ENCODE results near the gene GCA.

The GCA gene

GRCh38 chr2:162328424-162329157, 15.3 kb upstream of the GCA start:
- no peak for DNase-seq (ENCODE audit: low read depth)

DNA sequence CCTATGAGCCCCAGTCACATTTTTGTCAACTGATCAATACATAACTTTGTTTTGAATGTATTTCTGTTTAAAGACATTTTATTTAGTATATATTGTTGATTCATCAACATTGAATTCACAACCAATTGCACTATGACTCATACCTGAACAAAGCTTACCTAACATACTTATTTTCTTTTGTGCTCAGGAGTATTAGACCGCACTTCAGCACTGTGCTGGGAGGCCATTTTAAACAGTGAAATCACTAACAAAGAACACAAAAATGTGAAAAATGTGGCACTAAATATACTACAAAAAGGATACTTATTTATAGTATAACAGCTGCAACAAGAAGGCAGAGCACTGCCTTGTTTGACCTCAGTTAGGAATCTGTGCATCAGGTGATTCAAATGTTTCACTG, 13.1 kb upstream of the GCA start:
- no peak for DNase-seq (ENCODE audit: low read depth)

DNA sequence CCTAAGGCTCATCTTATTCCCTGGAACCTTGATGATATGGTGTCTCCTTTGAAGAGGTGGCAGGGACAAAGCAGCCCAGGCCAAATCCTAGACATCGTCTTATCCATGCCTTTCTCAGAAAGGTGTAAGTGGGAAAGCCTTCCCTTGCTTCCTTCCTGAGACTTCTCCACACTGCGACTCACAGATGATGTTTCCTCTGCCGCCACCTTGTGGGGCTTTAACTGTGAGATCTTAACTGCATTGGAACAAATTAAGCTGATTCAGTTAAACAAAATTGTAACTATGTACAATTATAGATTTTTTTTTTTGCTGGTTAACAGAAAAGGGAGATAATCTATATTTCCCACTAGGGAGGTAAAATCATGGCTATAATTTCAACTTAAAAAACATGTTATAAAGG, 10.0 kb upstream of the GCA start:
- DNase-seq (ENCODE audit: low read depth), result peak; percentile 19

- no peak for DNase-seq (ENCODE audit: low read depth)
Observed at GRCh38 chr2:162337868-162338267, 6.1 kb upstream of the GCA start.

- no peak for DNase-seq (ENCODE audit: low read depth)
Observed at GRCh38 chr2:162340822-162341221, 3.1 kb upstream of the GCA start.

DNA sequence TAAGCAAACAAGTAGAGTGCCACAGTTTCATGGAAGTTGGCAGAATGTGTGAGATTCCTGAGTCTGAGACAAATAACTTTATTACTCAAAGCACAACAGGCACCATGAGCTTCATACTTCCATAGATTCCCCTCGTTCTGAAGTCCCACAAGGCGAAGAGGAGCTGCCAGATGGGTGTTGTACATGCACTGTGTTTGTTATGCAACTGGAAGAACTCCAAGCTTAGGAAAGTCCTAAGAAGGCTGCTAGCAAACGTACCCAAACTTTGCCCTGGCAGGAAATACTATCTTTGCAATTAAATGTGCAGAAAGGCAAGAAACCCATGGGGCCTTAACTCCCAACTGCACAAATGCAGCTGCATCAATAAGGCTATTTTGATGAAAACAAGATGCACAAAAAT, 1.6 kb upstream of the GCA start:
- DNase-seq (ENCODE audit: low read depth), result no peak

GRCh38 chr2:162342841-162343240, 1.1 kb upstream of the GCA start:
- no peak for DNase-seq (ENCODE audit: low read depth)

DNA sequence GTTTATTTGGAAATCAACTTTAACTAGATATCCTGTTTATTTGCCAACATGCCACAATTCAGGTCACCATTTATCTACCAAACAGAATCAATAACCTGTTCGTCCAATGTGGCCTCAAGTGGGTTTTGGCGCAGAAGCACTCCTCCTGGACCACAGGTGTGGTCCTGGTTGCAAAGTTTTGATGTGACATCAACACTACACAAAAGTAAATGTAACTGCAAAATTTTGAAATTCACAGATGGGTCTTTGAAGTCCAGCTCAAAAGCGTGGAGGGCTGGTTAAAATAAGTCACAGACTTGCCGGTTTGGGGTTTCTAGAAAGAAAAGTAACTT, 474 bp upstream of the GCA start:
- DNase-seq (ENCODE audit: low read depth), result no peak

DNA sequence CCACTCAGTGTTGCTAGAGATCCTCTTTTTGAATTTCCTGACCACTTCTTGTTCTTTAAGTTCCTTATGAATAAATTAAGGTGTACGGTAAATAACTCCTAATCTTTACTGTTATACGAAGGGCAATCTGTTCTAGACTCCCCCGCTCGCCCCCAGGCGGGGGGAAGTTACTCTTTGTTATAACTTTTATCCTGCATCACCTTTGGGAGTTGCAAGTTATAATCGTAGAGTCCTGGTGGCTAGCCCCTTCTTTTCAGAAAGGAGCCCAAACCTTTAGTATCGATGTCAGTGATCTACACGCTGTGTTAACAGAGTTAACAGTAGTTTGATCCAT, 652 bp downstream of the GCA start:
- no peak for DNase-seq (ENCODE audit: low read depth)

- DNase-seq (ENCODE audit: low read depth), result peak; percentile 59
Observed at GRCh38 chr2:162365392-162365791, 21.5 kb downstream of the GCA start.

GRCh38 chr2:162368494-162368893, 24.6 kb downstream of the GCA start:
- peak; percentile 13 for DNase-seq (ENCODE audit: low read depth)

GRCh38 chr2:162369551-162369950, 25.6 kb downstream of the GCA start:
- DNase-seq (ENCODE audit: low read depth), result no peak

DNA sequence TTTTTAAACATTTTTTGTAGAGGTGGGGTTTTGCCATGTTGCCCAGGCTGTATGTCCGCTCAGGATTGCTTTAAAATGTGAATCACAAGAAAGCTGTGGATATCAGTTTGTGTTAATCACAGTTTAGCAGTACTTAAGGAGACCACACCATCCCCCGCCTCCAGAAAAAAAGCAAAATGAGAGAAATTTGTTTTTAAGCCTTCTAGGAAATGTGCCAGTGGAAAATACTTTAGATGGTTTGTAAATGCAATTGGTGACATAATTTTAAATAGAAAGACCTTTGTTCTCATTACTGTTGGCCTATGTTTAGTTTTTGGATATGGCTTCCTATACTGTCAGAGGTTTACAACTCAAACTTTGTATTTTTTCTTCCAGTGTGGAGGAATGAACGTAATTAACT, 27.0 kb downstream of the GCA start:
- no peak for DNase-seq (ENCODE audit: low read depth)

DNA sequence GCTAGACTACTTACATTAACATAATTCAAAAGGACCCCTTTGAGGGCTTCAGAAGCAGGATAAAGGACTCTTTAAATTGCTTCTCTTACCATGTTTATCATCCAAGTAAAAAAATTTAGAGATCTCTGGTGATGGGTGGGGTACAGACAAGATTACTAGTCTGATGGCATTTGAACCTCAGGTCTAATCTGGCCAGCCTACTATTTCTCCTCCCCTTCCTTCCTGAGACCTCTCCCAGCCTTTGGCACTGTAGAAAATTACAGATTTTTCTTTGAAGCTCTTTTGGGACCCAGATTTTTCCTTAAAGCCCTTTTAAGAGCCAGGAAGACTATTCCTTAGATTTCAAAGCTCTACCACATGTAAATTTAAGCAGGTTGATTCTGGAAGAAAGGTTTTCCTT, 28.9 kb downstream of the GCA start:
- DNase-seq (ENCODE audit: low read depth), result no peak

- DNase-seq (ENCODE audit: low read depth), result no peak
Observed at GRCh38 chr2:162379719-162380580, 36.0 kb downstream of the GCA start.

GRCh38 chr2:162381851-162382250, 37.9 kb downstream of the GCA start:
- no peak for DNase-seq (ENCODE audit: low read depth)

DNA sequence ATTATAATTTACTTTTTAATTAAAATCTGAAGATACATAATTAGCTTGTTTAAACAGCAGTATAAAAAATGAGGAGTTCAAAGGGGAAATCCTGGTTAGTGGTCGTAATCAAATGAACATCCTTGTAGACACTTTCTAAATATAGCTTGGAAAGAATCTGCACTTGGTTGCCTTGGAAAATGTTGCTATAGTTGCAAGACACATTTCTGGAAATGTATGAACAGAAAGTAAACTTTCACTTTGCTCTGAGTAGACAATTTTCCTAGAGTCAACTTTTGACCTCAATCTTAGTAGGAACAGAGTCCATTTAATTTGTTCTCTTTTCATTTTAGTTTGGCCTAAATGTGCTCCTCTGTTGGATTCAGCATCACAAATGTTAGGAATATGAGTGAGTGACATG, 38.3 kb downstream of the GCA start:
- DNase-seq (ENCODE audit: low read depth), result peak; percentile 24

DNA sequence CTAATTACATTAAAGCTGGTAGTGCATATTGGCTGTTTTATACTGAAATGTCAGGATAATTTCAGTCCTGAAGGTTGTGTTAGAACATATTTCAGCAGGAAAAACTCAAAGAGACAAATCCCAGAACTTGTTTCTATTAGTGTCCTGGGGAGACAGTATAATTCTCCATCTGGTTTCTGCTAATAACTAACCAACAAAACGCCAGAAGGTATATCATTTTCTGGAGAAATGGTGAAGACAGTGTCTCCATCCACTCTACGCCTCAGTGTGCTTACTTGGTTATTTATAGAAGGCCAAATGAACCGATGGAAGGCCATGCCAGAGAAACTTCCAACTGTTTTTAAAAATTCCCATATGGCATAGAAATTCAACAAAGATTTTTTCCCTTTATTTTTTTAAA, 41.6 kb downstream of the GCA start:
- no peak for DNase-seq (ENCODE audit: low read depth)

GRCh38 chr2:162390801-162391200, 46.9 kb downstream of the GCA start:
- DNase-seq (ENCODE audit: low read depth), result no peak

- no peak for DNase-seq (ENCODE audit: low read depth)
Observed at GRCh38 chr2:162400336-162400735, 56.4 kb downstream of the GCA start.

GRCh38 chr2:162401871-162402270, 57.9 kb downstream of the GCA start:
- no peak for DNase-seq (ENCODE audit: low read depth)

DNA sequence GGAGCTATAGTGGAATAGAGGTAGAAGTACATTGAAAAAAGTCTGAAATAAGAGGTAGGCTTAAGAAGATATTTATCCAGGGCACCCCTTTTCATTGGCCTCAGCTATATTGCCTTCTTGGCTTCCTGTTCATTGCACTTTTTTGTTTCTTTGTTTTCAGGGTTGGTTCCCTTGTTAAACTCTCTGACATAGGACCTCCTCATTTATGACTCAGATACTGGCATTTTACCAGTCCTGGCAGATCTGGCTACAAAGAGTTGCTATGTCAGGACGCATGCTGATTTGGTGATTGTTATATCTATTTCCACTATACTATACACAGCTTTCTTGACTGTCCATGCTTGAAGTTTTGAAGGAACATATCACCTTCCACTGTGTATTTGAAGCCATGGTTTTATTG, 60.0 kb downstream of the GCA start:
- DNase-seq (ENCODE audit: low read depth), result peak; percentile 18

All from amniotic epithelial cell (primary cell).